ENCODE measurements around the gene TSHZ1. TPM values are rescaled to one million over a fixed set of nuclear protein-coding genes. Genes with fewer than 3 reads are reported as not detected.

The TSHZ1 gene
- total and polyA plus RNA-seq, 2 of the 8 experiments (the other 6 are each of a cell fraction or from before 2014, with no cell fraction given) = 0.03 to 0.32 TPM

GRCh38 chr18:75176849-75177248 lies 33.7 kb upstream of the TSHZ1 start:
- no peaks in the 10 kb centered on the region for H3K23me2 ChIP-seq (ENCODE audit: low read depth, low read length)
- no peaks in the 10 kb centered on the region for H3K9me3 ChIP-seq (ENCODE audit: insufficient read depth in 2 of 2, low read depth in 1 of 2, low read length in 1 of 2)
- WGBS, 2 experiments (ENCODE audit: extremely low coverage in 1 of 2, insufficient coverage in 1 of 2, insufficient read length in 1 of 2, insufficient replicate concordance in 2 of 2, low coverage in 1 of 2, low lambda C conversion rate in 2 of 2, missing lambda C conversion rate in 1 of 2) = 91% methylated on average over 8 of the region's 8 CpGs; no CpG with 5 or more reads in 1 of the 2 experiments
- H3K27me3 ChIP-seq (replicated peaks in 1 of 4; ENCODE audit: control insufficient read depth in 3 of 4, extremely low read depth in 1 of 4, insufficient read depth in 3 of 4, low read length in 3 of 4) = no peaks in the 10 kb centered on the region
- H2BK15ac ChIP-seq (ENCODE audit: low read length) = no peak overlapping the region
- no peak overlapping the region for H3K56ac ChIP-seq (replicated peaks; ENCODE audit: insufficient read length, low read depth, low read length)
- H3K36me3 ChIP-seq (ENCODE audit: control insufficient read depth in 2 of 4, insufficient read depth in 4 of 4, low read length in 3 of 4) = no peaks in the 10 kb centered on the region
- no peak overlapping the region for H4K8ac ChIP-seq (ENCODE audit: extremely low read depth, insufficient read depth, low read length)
- no peak overlapping the region for H3K4me3 ChIP-seq (ENCODE audit: extremely low read depth in 1 of 4, insufficient read depth in 2 of 4, low read depth in 3 of 4, low read length in 4 of 4)
- CTCF ChIA-PET (ENCODE audit: partially characterized antibody) = interaction anchor here (0.8 to 1.7 kb wide), 4 partner anchors 8 to 551 kb away, joined by 3 to 5 read pairs (median 4); no protein-coding TSS in a partner anchor
- H2BK12ac ChIP-seq (ENCODE audit: low read depth, low read length) = no peak overlapping the region
- no peak overlapping the region for H2BK120ac ChIP-seq (replicated peaks; ENCODE audit: low read depth, low read length)
- no peak overlapping the region for H3K4ac ChIP-seq (replicated peaks; ENCODE audit: insufficient read length, low read depth, low read length)
- no peak overlapping the region for H3K9ac ChIP-seq (replicated peaks in 1 of 4; ENCODE audit: extremely low read depth in 1 of 4, low read depth in 3 of 4, low read length in 3 of 4)
- POLR2A ChIA-PET (ENCODE audit: partially characterized antibody) = no interaction called here
- no peak overlapping the region for H4K91ac ChIP-seq (replicated peaks; ENCODE audit: insufficient read length, low read length)
- H2BK20ac ChIP-seq (ENCODE audit: low read length) = no peak overlapping the region
- H3K14ac ChIP-seq (ENCODE audit: insufficient read length) = no peak overlapping the region
- no peak overlapping the region for H3K27ac ChIP-seq (ENCODE audit: low read depth, low read length)
- H2BK5ac ChIP-seq (ENCODE audit: low read depth, low read length) = no peak overlapping the region
- no peak overlapping the region for H2AFZ ChIP-seq (ENCODE audit: low read length)
- H3K23ac ChIP-seq (ENCODE audit: insufficient read length) = no peak overlapping the region
- peaks cover 0 to 5% (median 0%) of the 10 kb centered on the region in 4 experiments; a peak in 2 of 7 replicates for H3K4me1 ChIP-seq (replicated peaks in 1 of 4; ENCODE audit: control insufficient read depth in 3 of 4, insufficient read depth in 4 of 4, low read length in 3 of 4)
- no peaks in the 10 kb centered on the region for H3K79me1 ChIP-seq (ENCODE audit: low read depth, low read length)
- H2AK5ac ChIP-seq (ENCODE audit: low read depth, low read length) = no peak overlapping the region
- no peaks in the 10 kb centered on the region for H4K20me1 ChIP-seq (replicated peaks in 1 of 2; ENCODE audit: control insufficient read depth in 1 of 2, insufficient read depth in 2 of 2, low read length in 2 of 2)
- H3K4me2 ChIP-seq (ENCODE audit: insufficient read depth in 1 of 2, low read depth in 2 of 2, low read length in 2 of 2) = no peak overlapping the region
- DNase-seq (ENCODE audit: low read depth in 1 of 2, low spot score in 2 of 2) (no peak), FAIRE-seq (no peak)
- no peak overlapping the region for H3K18ac ChIP-seq (ENCODE audit: extremely low read depth, low read length)
- H3K79me2 ChIP-seq (ENCODE audit: control insufficient read depth in 1 of 2, insufficient read depth in 2 of 2, low read length in 2 of 2) = no peaks in the 10 kb centered on the region
- no peak overlapping the region for H4K5ac ChIP-seq (ENCODE audit: insufficient read length, low read depth, low read length)
- TF ChIP-seq RXRA (IDR thresholded peaks at IDR 0.05; ENCODE audit: insufficient read depth, low read depth, low read length) (no peak), BACH1 (IDR thresholded peaks at IDR 0.05; ENCODE audit: low read length) (no peak), CTCF (IDR thresholded peaks at IDR 0.05; ENCODE audit: control extremely low read depth in 1 of 3, insufficient read depth in 1 of 3, low read depth in 1 of 3, low read length in 3 of 3) (no peak), SIRT6 (IDR thresholded peaks at IDR 0.05; ENCODE audit: low read length) (no peak), PHF8 (conservative IDR thresholded peaks at IDR 0.05; ENCODE audit: low read depth, low read length) (no peak), ZNF274 (IDR thresholded peaks at IDR 0.05; ENCODE audit: borderline replicate concordance, extremely low read depth, low read length) (no peak), SP2 (IDR thresholded peaks at IDR 0.05; ENCODE audit: low read length) (no peak), RAD21 (IDR thresholded peaks at IDR 0.05 in 1 of 2, conservative IDR thresholded peaks at IDR 0.05 in 1 of 2; ENCODE audit: low read depth in 2 of 2, low read length in 2 of 2) (no peak), HDAC2 (IDR thresholded peaks at IDR 0.05; ENCODE audit: borderline replicate concordance in 1 of 2, low read depth in 2 of 2, low read length in 2 of 2) (no peak)
- TF ChIP-seq, protein P1, sequence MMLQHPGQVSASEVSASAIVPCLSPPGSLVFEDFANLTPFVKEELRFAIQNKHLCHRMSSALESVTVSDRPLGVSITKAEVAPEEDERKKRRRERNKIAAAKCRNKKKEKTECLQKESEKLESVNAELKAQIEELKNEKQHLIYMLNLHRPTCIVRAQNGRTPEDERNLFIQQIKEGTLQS (IDR thresholded peaks at IDR 0.05; ENCODE audit: insufficient read depth, low read depth, low read length) = no peak
